ACHN (cell line): ENCODE measurements around the gene CLSTN2.

Source experiments
- DNase-seq: peaks from one replicate; pipeline ENCODE4 v3.0.0-alpha.2; 2015
- in situ Hi-C: cut with HindIII; loops from 2 replicates; pipeline ENCODE4 v1.10.0; 2017; ENCODE audit warnings: low sequenced_read_pairs, low pct_ligation_motif_present, low pct_unique_long_range_greater_than_20kb

Gene CLSTN2

DNA sequence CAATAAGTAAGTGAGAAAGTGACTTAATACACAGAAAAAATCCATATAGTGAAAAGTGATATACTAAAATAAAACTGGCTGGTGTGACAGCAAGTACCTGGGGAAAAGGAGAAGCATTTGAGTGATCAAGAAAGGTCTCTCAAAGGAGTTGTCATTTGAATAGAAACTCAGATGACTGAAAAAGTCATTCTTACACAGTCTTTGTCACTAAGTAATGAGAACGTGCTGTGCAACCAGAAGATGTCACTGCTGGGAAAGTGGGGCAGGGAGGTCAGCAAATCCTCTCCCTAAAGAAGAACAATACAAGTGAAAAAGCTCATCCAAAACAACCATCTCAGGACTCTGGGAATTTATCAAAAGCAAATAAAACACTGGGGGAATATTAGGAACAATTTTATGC lies 425.3 kb downstream of the CLSTN2 start:
- DNase-seq: no peak
- in situ Hi-C loops: no loop called here

DNA sequence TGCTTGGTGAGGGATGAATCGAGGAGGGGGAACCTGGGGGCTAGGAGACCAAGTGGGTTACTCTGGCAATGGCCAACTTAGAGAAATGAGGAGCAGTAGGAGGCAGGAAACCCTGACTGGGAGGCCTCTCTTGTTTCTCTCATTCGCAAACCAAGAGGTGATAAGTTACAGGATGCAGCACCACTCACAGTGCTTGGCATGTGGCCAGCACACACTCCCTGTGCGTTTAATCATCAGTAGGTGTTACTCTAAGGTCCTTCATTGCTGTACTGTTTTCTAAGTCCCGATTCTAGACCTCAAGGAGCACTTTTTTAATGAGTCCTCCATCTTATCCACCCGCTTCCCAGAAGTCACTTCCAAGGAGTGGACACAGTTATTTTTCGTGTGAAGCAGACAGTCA lies 428.8 kb downstream of the CLSTN2 start:
- no peak for DNase-seq
- in situ Hi-C loops: no loop called here

GRCh38 chr3:140365872-140366697 lies 431.1 kb downstream of the CLSTN2 start:
- in situ Hi-C loops: no loop called here
- no peak for DNase-seq

- in situ Hi-C loops: no loop called here
- DNase-seq: no peak
Measured at GRCh38 chr3:140368223-140368811, 433.3 kb downstream of the CLSTN2 start.

- DNase-seq: no peak
Measured at GRCh38 chr3:140370686-140371085, 435.7 kb downstream of the CLSTN2 start.

DNA sequence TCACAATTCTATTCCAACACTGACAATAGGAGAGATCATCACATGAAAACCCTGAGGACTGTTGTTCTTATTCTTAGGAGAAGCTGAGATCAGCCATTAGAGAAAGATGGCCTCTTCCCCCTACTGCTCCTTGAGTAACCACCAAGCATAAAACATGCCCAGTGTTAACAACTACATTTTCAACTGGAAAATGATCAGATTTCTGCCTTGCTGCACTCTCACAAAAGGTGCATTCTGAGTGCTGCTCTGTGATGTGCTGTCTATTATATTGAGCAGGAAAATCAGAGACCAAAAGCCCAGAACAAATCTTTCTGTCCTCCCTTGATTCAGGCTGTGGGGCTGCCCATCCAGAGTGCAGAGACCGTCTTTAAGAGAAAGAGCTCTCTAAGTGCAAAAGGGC lies 438.2 kb downstream of the CLSTN2 start:
- in situ Hi-C loops: no loop called here

More at GRCh38 chr3:140370686-140371085, 435.7 kb downstream of the CLSTN2 start:
- in situ Hi-C loops: no loop called here

DNA sequence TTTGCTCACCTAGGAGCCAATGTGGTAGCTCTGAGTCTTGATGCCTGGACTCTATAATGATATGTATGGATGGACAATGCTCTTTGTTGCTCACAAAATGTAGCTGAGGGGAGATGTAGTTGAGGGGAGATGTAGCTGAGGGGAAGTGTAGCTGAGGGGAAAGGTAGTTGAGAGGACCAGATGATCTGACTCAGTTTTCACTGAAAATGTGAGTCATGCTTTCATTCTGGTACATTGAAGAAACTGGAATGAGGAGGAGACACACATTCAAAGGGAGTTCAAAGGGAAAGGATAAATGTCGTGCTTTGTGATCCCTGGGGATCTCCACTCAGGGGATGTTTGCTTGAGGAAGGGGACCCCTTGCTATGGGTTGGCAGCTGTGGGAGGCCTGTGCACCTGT lies 440.0 kb downstream of the CLSTN2 start:
- in situ Hi-C loops: no loop called here
- no peak for DNase-seq

More for the DNA sequence above, 438.2 kb downstream of the CLSTN2 start:
- DNase-seq: no peak

DNA sequence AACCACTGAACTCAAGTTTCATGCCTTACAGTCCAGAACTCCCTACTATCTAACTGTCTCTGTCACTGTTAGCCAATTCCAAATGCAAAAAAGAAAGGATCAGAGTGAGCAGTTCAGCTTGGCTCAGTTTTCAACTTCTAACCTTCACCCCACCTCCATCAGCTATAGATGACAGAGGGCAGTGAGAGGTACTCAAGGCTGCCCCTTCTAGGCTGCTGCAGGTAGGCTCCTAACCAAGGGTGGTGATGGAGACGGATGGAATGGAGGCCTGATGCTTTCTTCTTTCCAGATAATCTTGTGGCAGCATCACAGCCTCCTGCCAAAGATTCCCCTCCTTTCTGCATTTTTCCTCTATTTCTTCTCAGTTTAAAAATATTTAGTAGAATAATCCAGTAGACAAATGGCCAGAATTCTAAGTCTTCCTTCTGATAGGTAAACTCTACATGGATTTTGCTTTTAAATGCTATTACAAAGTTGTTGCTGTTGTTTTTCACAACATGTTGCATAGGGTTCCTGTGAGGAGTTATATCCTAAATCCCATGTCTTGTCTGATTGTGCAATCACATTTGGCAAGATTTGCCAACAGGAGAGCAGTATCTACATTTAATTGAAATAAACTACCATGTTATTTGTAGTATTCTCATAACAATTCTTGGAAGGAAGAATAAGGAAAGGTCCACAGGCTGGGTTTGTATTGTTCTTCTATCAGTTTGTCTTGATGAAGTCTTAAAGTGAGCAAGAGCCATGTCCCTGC lies 441.3 kb downstream of the CLSTN2 start:
- in situ Hi-C loops: no loop called here
- DNase-seq: no peak

DNA sequence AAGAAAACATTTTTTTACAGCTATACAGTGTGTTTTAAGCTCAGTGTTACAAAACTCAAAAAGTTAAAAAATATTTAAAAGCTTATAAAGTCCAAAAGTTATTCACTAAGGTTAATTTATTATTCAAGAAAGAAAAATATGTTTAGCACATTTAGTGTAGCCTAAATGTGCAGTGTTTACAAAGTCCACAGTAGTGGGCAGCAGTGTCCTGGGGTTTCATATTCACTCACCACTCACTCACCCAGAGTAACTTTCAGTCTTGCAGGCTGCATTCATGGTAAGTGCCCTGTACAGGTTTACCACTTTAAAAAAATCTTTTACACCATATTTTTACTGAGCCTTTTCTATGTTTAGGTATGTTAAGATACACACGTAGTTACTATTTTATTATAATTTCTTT lies 442.7 kb downstream of the CLSTN2 start:
- no peak for DNase-seq
- in situ Hi-C loops: no loop called here

GRCh38 chr3:140378571-140379340 lies 443.8 kb downstream of the CLSTN2 start:
- no peak for DNase-seq
- in situ Hi-C loops: no loop called here

GRCh38 chr3:140384028-140384771 lies 449.2 kb downstream of the CLSTN2 start:
- in situ Hi-C loops: no loop called here
- no peak for DNase-seq

DNA sequence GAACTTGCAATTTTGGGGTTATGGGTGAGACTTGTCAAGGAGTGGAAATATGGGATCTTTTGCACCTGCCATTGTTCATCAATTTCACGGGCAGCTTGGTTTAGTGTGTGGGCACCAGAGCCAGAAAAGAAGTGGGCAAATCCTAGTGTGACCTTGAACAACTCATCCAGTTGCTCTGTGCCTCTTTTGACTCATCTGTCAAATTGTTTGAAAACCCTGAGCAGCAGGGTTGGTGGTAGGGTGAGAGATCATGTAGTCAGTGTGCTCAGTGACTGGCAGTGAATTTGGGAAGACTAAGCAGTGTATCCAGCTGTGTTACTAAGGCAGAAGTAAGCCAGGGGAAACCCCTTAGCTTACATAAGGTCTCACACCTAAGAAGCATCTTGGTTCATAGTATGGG lies 449.9 kb downstream of the CLSTN2 start:
- in situ Hi-C loops: no loop called here
- DNase-seq: no peak

- no peak for DNase-seq
- in situ Hi-C loops: no loop called here
Measured at GRCh38 chr3:140386357-140387100, 451.5 kb downstream of the CLSTN2 start.

DNA sequence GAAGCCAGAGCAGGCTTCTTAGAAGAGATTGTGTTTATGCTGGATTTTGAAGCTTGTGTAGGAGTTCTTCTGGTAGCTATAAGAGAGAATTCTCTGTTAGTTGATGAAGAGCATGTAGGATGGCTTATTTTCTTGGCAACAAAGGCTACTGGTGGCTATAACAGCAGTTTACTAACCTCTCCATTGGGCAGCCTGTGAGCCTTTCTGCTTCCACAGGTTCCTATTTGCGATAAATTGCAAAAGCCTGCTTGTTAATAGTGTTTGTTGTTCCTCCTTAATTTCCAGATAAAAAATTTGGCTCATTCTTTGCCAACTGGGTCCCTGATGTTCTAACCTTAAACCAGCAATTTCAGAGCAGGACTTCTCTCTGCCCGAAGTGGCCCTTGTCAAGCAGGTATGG lies 452.3 kb downstream of the CLSTN2 start:
- in situ Hi-C loops: no loop called here
- DNase-seq: no peak

- in situ Hi-C loops: no loop called here
- no peak for DNase-seq
Measured at GRCh38 chr3:140388202-140388922, 453.4 kb downstream of the CLSTN2 start.

DNA sequence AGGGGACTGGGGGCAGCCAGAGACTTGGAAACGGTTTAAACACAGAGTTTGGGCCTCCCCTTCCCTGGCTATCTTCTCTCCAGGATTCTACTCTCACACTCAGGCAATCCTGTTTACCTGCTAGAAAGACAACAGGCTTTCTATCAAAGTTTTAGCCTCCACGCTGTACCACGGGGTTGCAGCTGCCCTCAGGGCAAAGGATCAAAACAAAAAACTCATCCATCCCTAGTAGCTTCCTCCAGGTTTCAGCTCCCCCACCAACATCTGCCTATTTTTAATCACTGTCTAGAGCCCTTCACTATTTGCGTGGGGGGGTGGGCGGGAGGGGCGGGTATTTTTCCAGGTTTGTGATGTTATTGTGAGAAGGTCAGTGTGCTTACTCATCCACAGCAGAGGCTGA lies 456.1 kb downstream of the CLSTN2 start:
- in situ Hi-C loops: no loop called here

More for the DNA sequence above, 456.1 kb downstream of the CLSTN2 start:
- no peak for DNase-seq
